Cortex of kidney (tissue), 1 donor: Measurements from ENCODE around the gene GLRA3.
"Not testable (repeated sequence)": the region's sequence is repeated elsewhere in the genome, so short reads cannot be mapped to it uniquely, and the experiment has no call there.

ENCODE experiments used
- DNase-seq: peaks from one replicate; lab custom pipeline; 2025; lab: John Stamatoyannopoulos, UW

The GLRA3 gene

DNA sequence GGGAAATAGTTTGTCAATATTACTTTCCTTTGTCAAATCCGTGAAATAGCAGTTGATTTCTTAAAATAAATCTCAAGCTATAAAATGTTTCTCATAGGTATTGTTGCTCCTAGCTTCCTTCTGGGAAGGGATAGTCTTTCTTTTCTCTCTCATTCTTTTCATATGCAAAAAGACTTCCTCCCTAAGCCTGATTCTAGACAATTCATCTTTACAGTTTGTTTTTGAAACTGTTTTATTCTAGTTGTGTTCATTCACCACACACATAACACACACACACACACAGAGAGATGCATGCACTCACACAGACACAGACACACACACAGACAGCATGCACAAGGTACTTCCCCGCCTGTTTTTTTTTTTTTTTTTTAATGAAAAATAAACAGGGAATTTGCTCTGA, 18.2 kb downstream of the GLRA3 start:
- no peak for DNase-seq

DNA sequence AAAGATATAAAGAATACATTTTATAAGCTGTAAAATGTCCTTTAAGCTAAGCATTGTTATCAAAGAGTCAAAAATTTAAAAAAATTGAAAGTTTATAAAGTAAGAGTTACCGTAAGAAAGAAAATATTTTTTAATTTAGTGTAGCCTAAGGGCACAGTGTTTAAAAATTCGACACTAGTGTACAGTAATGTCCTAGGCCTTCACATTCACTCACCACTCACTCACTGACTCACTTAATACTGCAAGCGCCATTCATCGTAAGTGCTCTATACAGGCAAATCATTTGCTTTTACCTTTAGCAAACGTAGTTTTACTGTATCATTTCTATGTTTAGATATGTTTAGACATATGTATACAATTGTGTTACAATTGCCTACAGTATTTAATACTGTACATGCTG, 20.2 kb downstream of the GLRA3 start:
- no peak for DNase-seq

DNA sequence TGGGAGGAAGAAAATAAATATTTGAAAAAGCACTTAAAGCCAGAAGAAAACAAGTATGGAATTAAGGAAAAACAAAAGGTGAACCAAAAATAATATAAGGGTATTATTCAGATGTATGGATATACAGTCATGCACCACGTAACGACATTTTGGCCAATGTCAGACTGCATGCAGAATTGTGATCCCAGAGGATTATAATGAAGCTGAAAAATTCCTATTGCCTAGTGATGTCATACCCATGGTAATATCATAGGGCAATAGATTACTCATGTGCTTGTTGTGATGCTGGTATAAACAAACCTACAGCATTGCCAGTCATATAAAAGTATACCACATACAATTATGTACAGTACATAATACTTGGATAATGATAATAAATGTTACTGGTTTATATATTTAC, 20.9 kb downstream of the GLRA3 start:
- DNase-seq = no peak

DNA sequence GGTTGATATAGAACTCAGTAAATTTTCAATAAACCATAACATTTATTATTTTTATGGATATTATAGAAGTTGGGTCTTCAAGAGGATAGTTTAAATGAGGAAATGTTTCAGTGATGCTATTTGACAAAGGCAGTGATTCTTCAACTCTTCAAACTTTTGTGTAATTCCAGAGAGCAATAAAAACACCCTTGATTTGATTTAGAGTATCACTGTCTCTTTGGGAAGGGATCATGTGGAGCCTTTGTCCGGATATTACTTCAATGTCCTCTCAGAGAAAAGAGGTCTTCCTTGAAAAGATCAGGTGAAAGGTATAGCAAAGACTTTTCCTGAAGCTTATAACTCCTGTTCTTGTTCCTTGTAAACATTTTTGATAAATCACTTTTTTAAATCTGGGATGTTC, 23.3 kb downstream of the GLRA3 start:
- no peak for DNase-seq

DNA sequence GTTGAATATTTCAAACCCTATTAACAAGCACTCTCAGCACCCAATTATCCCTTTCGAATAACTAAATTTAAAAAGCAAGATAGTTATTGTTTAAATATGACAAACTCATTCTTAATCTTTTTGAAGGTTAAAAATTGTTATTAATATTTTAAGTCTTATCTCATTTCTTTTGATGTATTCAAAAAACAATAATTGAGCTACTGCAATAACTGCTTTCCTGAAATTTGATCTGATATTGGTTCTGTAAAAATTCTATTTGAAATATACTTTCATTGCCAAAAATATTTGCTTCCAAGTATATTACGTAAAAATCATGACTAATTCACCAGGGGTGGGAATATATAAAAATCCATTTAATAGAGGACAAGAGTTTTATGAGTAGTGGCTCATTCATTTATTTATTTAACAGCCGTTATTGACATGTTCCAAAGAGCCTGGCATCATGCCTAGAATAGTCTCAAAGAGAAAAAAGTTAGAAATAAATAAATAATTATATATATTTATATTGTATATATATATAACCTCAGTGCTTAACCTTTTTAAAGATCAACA, 34.4 kb downstream of the GLRA3 start:
- DNase-seq = no peak

DNA sequence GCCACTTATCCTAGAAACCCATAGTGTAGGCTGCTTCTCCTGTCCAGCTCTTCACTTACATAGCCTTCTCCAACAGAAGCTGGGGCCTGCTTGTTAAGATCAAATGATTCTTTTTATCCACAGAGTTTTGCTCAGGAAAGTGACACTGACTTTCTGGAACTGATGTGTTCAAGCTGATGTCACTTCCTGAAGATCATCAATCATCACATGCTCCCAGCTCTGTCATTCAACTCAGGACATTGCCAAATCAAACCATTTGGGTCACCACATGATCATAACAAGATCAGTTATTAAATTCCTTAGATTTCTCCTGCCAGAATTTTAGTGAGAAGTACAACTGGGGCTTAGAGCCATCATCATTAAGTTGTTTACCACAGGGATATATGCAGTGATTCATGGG, 39.4 kb downstream of the GLRA3 start:
- DNase-seq = no peak

DNA sequence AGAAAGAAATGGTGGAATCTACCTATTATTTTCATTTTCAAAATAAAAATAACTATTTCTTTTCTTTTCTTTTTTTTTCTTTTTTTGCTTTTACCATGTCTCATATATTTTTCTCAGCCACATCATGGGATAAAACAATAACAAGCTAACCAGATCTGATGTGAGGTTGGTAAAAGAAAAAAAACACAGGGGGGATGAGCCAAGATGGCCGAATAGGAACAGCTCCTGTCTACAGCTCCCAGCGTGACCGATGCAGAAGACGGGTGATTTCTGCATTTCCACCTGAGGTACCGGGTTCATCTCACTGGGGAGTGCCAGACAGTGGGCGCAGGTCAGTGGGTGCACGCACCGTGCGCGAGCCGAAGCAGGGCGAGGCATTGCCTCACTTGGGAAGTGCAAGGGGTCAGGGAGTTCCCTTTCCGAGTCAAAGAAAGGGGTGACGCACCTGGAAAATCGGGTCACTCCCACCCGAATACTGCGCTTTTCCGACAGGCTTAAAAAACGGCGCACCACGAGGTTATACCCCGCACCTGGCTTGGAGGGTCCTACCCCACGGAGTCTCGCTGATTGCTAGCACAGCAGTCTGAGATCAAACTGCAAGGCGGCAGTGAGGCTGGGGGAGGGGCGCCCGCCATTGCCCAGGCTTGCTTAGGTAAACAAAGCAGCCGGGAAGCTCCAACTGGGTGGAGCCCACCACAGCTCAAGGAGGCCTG, 50.6 kb downstream of the GLRA3 start:
- not testable (repeated sequence) for DNase-seq

DNA sequence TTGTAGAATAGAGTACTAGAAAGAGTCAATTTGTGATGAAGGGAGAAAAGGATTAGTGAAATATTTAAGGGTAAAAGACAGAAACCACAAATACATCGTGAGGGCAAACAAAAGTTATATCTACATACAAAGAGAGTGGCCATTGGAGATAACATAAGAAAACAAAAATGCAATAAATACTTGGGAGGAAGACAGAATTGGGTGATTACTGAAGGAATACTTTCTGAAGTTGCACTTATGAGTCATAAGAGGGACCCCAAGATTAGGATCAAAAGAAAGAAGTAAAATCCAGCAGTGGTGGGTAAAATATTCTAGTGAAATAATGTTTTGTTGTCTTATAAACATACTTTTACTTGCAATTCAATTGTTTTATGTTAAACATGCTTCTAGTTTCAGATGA, 53.7 kb downstream of the GLRA3 start:
- DNase-seq = no peak

DNA sequence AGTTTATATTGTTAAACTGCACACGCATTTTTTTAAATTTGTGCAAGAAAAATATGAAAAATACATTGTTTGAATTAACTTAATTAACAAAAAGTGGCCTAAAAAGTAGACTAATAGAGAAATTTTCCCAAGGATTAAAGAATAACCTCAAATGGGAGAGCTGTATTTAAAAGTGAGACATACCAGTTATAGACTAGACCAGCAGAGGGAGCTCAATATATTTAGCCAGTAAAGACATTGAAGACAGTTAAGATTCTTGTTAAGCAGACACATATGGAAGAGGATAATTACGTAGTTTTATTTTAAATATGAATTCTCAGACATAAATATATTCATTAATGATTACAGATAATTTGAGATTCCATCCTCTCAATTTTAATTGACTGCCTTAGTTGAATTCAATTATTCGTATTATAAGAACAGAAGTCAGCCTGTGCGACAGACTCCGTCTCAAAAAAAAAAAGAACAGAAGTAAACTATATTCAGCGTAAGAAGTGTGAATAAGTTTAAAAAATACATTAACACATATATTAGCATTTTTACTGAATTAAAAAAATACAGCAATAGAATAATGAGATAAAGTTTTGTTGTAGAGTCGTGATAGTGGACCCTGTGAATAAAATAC, 64.8 kb downstream of the GLRA3 start:
- DNase-seq = no peak

DNA sequence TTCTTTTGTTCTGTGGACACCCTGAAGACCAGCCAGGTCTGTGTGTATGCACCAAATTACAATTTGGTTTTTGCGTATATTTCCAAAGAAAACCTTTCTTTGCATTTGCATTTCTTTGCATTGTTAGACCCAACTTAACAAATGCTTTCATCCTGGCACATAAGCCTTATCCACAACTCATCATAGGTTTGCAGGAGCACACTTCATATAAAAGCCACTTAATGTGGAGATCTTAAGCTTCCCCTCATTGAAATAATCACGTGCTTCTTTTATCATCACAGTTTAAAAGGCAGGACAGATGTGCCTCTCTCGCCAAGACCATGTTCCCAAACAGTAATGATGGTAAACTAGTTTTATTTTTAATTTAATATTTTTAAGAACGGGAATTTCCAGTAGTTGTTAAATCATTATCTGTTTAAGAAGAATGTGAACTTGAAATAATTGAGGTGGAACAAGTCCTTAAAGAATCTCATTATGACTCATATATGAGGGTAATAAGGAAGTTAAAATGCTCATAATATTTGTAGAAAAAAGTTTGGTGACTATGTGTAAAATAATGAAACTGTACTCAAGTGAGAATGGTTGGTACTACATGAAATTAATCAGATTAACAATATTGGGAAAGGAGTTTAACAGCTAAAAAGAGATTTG, 65.5 kb downstream of the GLRA3 start:
- DNase-seq = no peak

DNA sequence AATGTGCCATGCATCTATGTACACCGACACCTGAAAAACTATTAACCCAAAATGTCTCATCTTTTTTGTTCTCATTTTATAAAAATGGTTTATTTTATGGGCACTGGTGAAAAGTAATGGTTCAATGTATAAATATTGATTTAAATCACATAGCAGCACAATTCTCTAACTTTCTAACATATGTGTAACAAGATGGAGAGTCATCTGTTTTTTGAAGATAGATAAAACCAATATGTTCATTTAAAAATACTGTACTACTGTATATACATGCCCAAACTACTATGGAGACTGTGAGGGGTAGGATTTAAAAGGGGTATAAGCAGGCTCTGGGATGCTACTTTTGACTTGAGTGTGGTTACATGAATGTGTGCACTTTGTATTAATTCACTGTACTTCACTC, 67.6 kb downstream of the GLRA3 start:
- DNase-seq = no peak

DNA sequence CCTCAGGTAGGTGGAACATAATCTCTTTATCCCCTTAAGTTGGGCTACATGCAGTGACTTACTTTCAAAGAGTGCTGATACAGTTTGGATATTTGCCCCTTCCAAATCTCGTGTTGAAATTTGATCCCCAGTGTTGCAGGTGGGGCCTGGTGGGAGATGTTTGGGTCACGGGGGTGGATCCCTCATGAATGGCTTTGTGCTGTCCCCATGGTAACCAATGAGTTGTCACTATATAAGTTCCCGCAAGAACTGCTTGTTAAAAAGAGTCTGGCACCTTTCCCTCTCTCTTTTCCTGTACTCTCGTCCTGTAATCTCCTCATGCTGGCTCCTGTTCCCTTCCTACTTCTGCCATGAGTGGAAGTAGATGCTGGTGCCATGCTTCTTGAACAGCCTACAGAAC, 71.3 kb downstream of the GLRA3 start:
- no peak for DNase-seq

DNA sequence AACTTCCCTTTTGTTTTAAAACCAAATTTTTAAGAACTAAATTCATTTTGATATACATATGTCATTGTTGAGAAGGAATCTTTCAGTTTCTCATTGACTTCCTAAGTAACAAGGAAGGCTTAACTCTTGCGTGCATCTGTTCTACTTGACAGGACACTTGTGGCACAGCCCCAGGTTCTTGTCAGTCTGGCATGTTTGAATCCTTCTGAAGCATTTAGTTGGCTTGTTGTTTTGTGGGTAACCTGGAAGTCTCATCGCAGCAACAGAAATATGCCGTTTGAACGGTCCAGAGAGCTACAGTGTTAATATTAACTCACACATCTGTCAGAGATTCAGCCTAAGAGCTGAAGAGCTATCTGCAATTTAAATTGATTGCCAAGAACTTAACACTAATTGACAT, 76.0 kb downstream of the GLRA3 start:
- no peak for DNase-seq

DNA sequence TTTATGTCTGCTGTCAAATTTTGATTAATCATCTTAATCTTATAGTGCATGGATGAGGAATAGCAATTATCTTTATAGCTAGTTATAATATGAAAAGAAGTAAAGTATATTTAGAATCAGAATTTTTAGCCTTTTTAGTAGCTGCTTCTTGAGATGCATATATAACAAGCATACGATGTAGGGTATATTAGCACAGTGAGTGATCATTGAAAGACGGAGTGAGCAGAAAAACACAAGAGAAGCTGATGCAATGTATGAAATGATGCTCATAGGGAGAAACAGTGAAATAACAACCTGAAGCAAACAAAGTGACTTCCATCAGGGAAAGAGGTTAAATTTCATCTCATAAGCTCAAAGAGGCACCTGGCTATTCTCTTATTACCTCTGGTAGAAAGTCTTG, 77.0 kb downstream of the GLRA3 start:
- DNase-seq = no peak

DNA sequence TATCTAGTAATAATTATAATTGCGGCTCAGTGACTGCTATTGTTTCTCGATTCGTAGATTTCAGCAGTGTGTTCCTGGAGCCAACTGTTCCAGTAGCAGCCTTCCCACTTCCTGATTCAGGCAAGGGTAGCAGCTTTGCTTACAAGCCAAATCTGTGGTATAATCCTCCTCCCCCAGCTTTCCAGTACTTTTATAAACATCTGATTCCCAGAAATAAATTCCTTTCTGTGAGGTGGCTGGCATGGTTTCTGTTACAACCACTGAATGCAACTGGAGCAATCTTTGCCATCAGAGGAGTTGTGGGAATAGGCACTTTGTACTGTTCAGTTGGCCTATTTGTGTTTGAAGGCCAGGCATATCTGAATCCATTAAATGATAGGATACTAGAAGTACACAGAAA, 80.0 kb downstream of the GLRA3 start:
- DNase-seq = no peak

DNA sequence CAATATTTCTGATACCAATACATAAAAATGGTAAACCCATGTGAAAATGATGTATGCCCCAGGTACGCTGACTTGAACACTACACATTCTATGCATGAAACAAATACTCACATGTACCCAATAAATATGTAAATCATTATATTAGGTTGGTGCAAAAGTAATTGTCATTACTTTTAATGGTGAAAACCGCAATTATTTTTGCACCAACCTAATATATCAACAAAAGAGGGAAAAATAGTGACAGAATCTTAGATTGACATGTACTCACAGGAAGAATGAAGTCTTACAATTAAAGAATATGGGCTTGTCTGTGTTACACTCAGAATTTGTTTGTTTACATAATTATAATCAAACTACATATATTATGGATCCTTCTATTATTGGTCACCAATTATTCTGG, 82.3 kb downstream of the GLRA3 start:
- no peak for DNase-seq

DNA sequence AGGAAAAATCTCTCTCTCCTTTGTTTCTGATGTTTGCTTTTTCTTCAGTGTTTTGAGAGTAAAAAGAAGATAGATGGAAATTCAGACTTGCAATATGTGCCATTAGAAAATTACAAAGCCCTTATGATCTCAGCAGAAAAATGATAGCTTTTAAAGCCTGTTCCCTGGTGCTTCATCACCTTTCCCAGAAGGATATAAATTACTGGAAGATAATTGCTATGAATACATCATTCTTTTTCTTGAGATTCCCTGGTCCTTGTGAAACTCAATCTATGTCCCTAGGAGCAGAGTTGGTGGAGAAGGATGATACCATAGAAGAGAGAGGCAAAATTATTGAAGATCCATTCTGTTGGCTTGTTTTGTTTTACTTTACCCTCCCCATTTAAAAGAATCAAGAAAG, 86.5 kb downstream of the GLRA3 start:
- no peak for DNase-seq

DNA sequence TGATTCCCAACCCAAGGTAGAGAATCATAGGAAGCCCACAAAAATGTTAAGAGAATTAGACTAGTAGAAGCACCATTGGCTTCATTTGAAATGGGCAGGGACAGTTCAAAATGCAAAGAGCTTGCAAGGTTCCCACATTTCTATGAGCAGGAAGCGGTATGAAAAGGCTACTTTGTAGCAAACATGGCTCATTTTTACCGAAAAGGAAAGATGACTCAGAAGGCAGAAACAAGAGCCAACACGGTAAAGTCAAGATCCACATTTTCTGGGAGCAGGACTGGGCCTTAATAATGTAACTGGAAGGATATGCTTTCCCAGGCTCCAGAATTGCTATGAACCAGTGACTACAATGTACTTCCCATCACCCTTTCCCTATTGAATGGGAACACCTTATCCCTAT, 89.5 kb downstream of the GLRA3 start:
- DNase-seq = no peak

DNA sequence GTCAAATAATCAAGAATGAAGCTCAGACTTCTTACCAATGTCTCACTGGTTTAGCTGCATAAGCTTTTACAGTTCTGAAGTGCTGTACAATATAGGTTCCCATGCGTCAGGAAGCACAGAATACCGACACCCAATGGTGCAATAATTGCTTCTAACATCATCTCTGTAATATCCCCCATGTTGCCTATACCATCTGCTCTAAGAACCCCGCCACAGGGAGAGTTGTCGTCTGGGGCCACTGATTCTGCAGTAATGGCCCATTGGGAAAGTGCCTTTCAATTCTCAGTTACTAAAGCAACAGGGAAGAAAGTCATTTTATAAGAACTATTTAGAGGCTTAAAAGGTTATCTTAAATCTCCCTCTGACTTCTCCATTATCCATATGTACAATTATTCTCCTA, 94.9 kb downstream of the GLRA3 start:
- DNase-seq = no peak

DNA sequence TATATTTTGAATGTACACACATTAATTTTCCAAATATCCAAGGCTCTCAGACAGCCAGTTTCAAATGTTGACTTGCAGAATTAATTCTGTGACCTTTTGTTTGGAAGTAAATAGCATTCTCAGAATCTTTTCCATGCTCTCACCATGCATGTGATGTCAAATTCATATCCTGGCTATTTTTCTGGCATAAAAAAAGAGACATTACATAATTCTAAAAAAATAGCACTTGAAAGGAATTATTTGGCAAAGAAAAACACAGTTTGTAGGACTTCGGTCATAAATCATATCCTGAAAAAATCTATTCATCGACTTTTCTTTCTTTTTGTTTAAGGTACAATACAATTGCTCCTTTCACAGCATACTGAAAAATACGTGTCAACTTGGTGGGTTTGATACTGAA, 111.2 kb downstream of the GLRA3 start:
- DNase-seq = no peak

DNA sequence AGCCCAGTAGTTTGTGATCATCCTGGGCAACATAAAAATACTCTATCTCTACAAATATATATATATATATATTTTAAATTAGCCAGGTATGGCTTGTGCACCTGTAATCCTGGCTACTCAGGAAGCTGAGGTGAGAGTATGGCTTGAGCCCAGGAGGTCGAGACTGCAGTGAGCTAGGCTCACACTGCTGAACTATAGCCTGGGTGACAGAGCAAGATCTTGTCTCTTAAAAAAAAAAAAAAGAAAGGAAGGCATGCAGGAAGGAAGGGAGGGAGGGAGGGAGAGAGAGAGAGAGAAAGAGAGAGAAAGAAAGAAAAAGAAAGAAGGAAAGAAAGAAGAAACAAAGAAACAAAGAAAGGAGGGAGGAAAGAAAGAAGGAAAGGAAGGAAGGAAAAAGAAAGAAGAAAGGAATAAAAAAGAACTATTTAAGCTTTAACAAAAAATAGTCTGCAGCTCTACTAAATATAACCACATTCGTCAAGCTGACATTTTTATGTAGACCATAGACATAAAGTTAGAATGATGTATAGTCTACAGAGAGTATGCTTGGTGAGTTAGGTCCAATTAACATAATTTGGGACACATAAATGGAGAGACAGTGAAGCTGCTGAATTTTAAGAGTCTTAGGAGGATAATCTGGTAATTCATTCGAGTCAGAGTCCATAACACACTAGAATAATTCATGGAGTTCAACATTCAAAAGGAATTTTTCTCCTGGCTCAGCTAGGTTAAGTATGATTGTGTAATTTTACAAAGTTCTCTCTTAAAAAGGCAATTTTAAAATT, 111.9 kb downstream of the GLRA3 start:
- DNase-seq = no peak

DNA sequence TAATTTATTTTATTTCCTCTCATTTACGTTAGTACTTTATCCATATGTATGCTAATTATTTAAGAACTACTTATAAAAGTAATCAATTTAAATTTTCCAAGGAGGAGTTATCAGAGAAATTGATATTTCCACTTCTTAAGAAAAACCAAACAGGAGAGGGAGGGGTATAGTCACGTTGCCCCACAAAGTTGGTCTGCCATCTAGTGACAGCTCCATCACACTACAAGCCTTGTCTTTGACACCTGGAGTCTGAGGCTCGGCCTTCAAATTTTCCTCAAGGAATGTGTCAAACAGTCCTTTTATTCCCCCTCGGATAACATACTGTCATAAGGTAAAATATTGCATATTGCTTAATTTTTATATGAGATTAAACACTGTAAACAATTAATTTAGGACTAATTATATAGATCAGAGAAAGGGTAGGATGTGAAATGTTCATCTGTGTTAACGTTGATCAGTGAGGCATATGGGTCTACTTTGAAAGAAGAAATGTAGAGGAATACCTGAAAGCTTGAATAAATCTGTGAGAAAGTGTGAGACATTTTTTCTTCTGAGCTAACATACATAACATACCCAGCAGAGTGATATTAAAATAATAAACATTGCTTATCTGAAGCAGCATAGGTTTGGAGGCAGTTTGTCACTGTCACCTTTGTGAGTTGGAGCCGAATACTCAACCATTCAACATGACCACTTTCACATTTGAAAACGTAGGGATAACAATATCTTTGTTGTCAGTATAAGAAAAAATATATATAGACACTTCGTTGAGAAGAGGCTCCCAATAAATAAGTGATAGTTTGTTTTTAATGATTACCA, 114.4 kb downstream of the GLRA3 start:
- no peak for DNase-seq
